Endothelial cell of umbilical vein (primary cell): ENCODE measurements around the gene ACAD9. TPM values are rescaled to one million over a fixed set of nuclear protein-coding genes. Genes with fewer than 3 reads are reported as not detected.

Source experiments
- BruUV-seq: library from RNA; stranded (reverse); fragments of 400-500 nt; replicated peaks from 2 replicates; lab custom pipeline; 2021; lab: Mats Ljungman, UMichigan
- CTCF ChIA-PET: fragments of 300-600, 350-600 bp; sonication (Branson Sonifier 250); formaldehyde crosslinking; loops from one replicate; lab custom pipeline; 2021; ENCODE audit warnings: antibody characterized with exemption, inconsistent platforms; lab: Charles Lee
- POLR2A ChIA-PET: fragments of 300-600, 350-600 bp; sonication (Branson Sonifier 250); formaldehyde crosslinking; loops from one replicate; lab custom pipeline; 2021; ENCODE audit warnings: antibody characterized with exemption, inconsistent platforms; lab: Charles Lee
- DNase-seq: peaks from one replicate; pipeline ENCODE4 v3.0.0-alpha.2; 2011; ENCODE audit warnings: low read depth, low spot score
- FAIRE-seq: peaks from 2 replicates; lab custom pipeline; 2011; peaks lifted over from hg19 to GRCh38; lab: Jason Lieb, UNC
- H2AFZ ChIP-seq: 2 replicates; pipeline ENCODE4 v1.6.0; 2012; ENCODE audit warnings: low read depth, low read length, control low read depth, inconsistent platforms
- H3K27ac ChIP-seq: 2 replicates; pipeline ENCODE4 v1.5.1; 2011; ENCODE audit warnings: low read depth, mild to moderate bottlenecking, control low read depth, low read length, moderate library complexity; ENCODE audit not compliant: insufficient read depth
- H3K27me3 ChIP-seq, 2 experiments: 2 replicates each; pipeline versions ENCODE4 v1.6.0 to v1.6.1; 2011; ENCODE audit warnings: low read length in 2 of 2, mixed read lengths in 1 of 2; ENCODE audit not compliant: control insufficient read depth in 2 of 2, insufficient read depth in 2 of 2
- H3K36me3 ChIP-seq, 2 experiments: 2 replicates in 1 of 2; 3 replicates in 1 of 2; pipeline ENCODE4 v1.5.1; 2011; ENCODE audit warnings: low read length in 2 of 2, mild to moderate bottlenecking in 1 of 2, moderate library complexity in 1 of 2; ENCODE audit not compliant: control insufficient read depth in 2 of 2, insufficient read depth in 2 of 2; ENCODE audit errors: extremely low read depth in 1 of 2
- H3K4me1 ChIP-seq: 3 replicates; pipeline ENCODE4 v1.5.1; 2011; ENCODE audit warnings: mild to moderate bottlenecking, low read length; ENCODE audit not compliant: control insufficient read depth, insufficient read depth; ENCODE audit errors: extremely low read depth
- H3K4me2 ChIP-seq: 2 replicates; pipeline ENCODE4 v1.6.1; 2011; ENCODE audit warnings: low read length, control low read depth, mixed read lengths; ENCODE audit not compliant: insufficient read depth
- H3K4me3 ChIP-seq, 3 experiments: fragments of 200-600 bp in 1 of 3; sonication (generic), shearing (Covaris generic) in 1 of 3; replicated peaks in 1 of 3; 2 replicates each; pipeline ENCODE4 v1.5.1; 2011 to 2016; ENCODE audit warnings: control low read depth in 3 of 3, low read length in 3 of 3, mild to moderate bottlenecking in 2 of 3, inconsistent platforms in 1 of 3, low read depth in 1 of 3, moderate library complexity in 1 of 3; ENCODE audit not compliant: insufficient read depth in 1 of 3
- H3K79me2 ChIP-seq: 2 replicates; pipeline ENCODE4 v1.6.0; 2012; ENCODE audit warnings: low read length, inconsistent platforms; ENCODE audit not compliant: control insufficient read depth, insufficient read depth
- H3K9ac ChIP-seq: replicated peaks from 2 replicates; pipeline ENCODE3; 2011; ENCODE audit warnings: low read length, control low read depth; ENCODE audit not compliant: insufficient read depth; ENCODE audit errors: extremely low read depth
- H3K9me1 ChIP-seq: replicated peaks from 3 replicates; pipeline ENCODE4 v1.6.0; 2011; ENCODE audit warnings: mild to moderate bottlenecking, low read length; ENCODE audit not compliant: control insufficient read depth, insufficient read depth; ENCODE audit errors: extremely low read depth
- H3K9me3 ChIP-seq: replicated peaks from 2 replicates; pipeline ENCODE4 v1.5.1; 2012; ENCODE audit warnings: low read length, inconsistent platforms; ENCODE audit not compliant: control insufficient read depth, insufficient read depth
- H4K20me1 ChIP-seq: replicated peaks from 2 replicates; pipeline ENCODE3; 2011; ENCODE audit warnings: mild to moderate bottlenecking, low read length; ENCODE audit not compliant: control insufficient read depth, insufficient read depth; ENCODE audit errors: extremely low read depth
- CTCF ChIP-seq, 2 donors: IDR thresholded peaks; 1 replicate in 1 of 2; 2 replicates in 1 of 2; pipeline ENCODE4 v1.5.1; 2011; ENCODE audit warnings: low read length in 2 of 2, mild to moderate bottlenecking in 2 of 2, moderate library complexity in 2 of 2, control low read depth in 1 of 2, inconsistent platforms in 1 of 2, low read depth in 1 of 2; ENCODE audit not compliant: insufficient read depth in 1 of 2; ENCODE audit errors: extremely low read depth in 1 of 2
- EZH2 ChIP-seq: IDR thresholded peaks from 2 replicates; pipeline ENCODE4 v1.6.1; 2012; ENCODE audit warnings: borderline replicate concordance, low read depth, mild to moderate bottlenecking, moderate library complexity, low read length, inconsistent platforms; ENCODE audit not compliant: severe bottlenecking
- FOS ChIP-seq: IDR thresholded peaks from 2 replicates; pipeline ENCODE4 v1.6.1; 2011; ENCODE audit warnings: mild to moderate bottlenecking, low read length, moderate library complexity, borderline replicate concordance; ENCODE audit not compliant: insufficient read depth
- GATA2 ChIP-seq: IDR thresholded peaks from 2 replicates; pipeline ENCODE4 v1.7.0; 2011; ENCODE audit warnings: low read depth, mild to moderate bottlenecking, moderate library complexity, mixed read lengths, low read length; ENCODE audit not compliant: insufficient read length, insufficient read depth
- JUN ChIP-seq: IDR thresholded peaks from 2 replicates; pipeline ENCODE4 v1.6.1; 2011; ENCODE audit warnings: borderline replicate concordance, low read depth; ENCODE audit not compliant: insufficient read length, insufficient read depth
- MYC ChIP-seq: IDR thresholded peaks from one replicate; pipeline ENCODE4 v1.6.1; 2011; ENCODE audit warnings: mild to moderate bottlenecking, low read depth, low read length
- POLR2A ChIP-seq: IDR thresholded peaks from 2 replicates; pipeline ENCODE4 v1.6.1; 2012; ENCODE audit warnings: low read depth, mild to moderate bottlenecking, control low read depth, low read length
- POLR2AphosphoS5 ChIP-seq: IDR thresholded peaks from 2 replicates; pipeline ENCODE4 v1.6.1; 2012; ENCODE audit warnings: low read depth, mild to moderate bottlenecking, control low read depth, low read length, moderate library complexity; ENCODE audit not compliant: insufficient read depth
- dilution Hi-C: fragments of 300-500 bp; cut with MboI; formaldehyde crosslinking; loops from one replicate; pipeline ENCODE4 v1.15.0; 2019; ENCODE audit warnings: low sequenced_read_pairs; ENCODE audit not compliant: extremely low pct_ligation_motif_present
- intact Hi-C: fragments of 100-400 bp; cut with micrococcal nuclease; formaldehyde crosslinking; loops from one replicate; pipeline ENCODE4 v1.10.0; 2022
- polyA plus RNA-seq, 4 experiments: library from polyadenylated mRNA; depleted of rRNA in 3 of 4; stranded (reverse) in 3 of 4; unstranded in 1 of 4; fragments of >200 nt; gene quantifications; 2 replicates each; pipeline versions ENCODE4 v1.2.1 to v1.2.3, GENCODE V29; 2011 to 2012; ENCODE audit warnings: missing spikeins in 1 of 4
- total RNA-seq: library from RNA; stranded (reverse); gene quantifications from 2 replicates; pipeline ENCODE4 v1.2.3, GENCODE V29; 2021
- TF ChIP-seq, protein P1 (sequence below): IDR thresholded peaks from 2 replicates; pipeline ENCODE4 v1.6.1; 2011; ENCODE audit not compliant: insufficient read depth, insufficient read length

The ACAD9 gene
- total and polyA plus RNA-seq, 2 donors (not counting 3 experiments of a cell fraction or from before 2014, with no cell fraction given) = 58.6 to 65.8 TPM

GRCh38 chr3:128902426-128902825 is 23.0 kb downstream of the ACAD9 start:
- intact Hi-C loops = no loop called here
- TF ChIP-seq POLR2AphosphoS5 (no peak), EZH2 (no peak), JUN (no peak), MYC (no peak), POLR2A (no peak), FOS (no peak), GATA2 (no peak), CTCF (IDR thresholded peaks at IDR 0.05; ENCODE audit: extremely low read depth in 1 of 2, insufficient read depth in 1 of 2, low read depth in 1 of 2, low read length in 2 of 2) (no peak)
- TF ChIP-seq, protein P1, sequence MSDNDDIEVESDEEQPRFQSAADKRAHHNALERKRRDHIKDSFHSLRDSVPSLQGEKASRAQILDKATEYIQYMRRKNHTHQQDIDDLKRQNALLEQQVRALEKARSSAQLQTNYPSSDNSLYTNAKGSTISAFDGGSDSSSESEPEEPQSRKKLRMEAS = no peak
- no peak overlapping the region for H3K27ac ChIP-seq
- DNase-seq = no peak
- POLR2A ChIA-PET = no interaction called here
- CTCF ChIA-PET = interaction anchor here (1.4 kb wide), 1 partner anchor 9 kb away, joined by 4 read pairs; no protein-coding TSS in a partner anchor
- H3K36me3 ChIP-seq = peaks cover 10 to 60% of the 10 kb centered on the region in 2 experiments
- no peak overlapping the region for H3K4me3 ChIP-seq
- BruUV-seq = no TSS peak
- no peak overlapping the region for H2AFZ ChIP-seq
- H3K27me3 ChIP-seq = no peaks in the 10 kb centered on the region
- H3K9me1 ChIP-seq = no peaks in the 10 kb centered on the region
- FAIRE-seq = no peak
- H3K4me1 ChIP-seq = no peaks in the 10 kb centered on the region
- H3K9ac ChIP-seq = no peak overlapping the region
- dilution Hi-C loops = loop anchor here (25.0 kb wide), 1 partner anchor 210 kb away; the partner anchor contains the start of gene RAB43
- no peak overlapping the region for H3K4me2 ChIP-seq
- H3K79me2 ChIP-seq = no peaks in the 10 kb centered on the region
- no peaks in the 10 kb centered on the region for H4K20me1 ChIP-seq
- H3K9me3 ChIP-seq = no peaks in the 10 kb centered on the region
